Adrenal gland (tissue), 5 donors: ENCODE measurements around the gene PCSK6.

Experiments
- POLR2A ChIP-seq, 2 donors: fragments of 450-650 bp; IDR thresholded peaks; one replicate each; pipeline ENCODE4 v1.6.1; 2017; ENCODE audit warnings: antibody characterized with exemption in 2 of 2, mild to moderate bottlenecking in 2 of 2, moderate library complexity in 1 of 2
- TF ChIP-seq, protein P1 (sequence below), 6 experiments: fragments of 450-650 bp in 4 of 6; fragments of 200-600 bp in 2 of 6; sonication (generic) in 1 of 6; IDR thresholded peaks; 1 replicate in 5 of 6; 2 replicates in 1 of 6; pipeline versions ENCODE4 v1.5.1 to v1.8.0; 2016 to 2021; ENCODE audit warnings: antibody characterized with exemption in 6 of 6, mild to moderate bottlenecking in 2 of 6, moderate library complexity in 1 of 6
- donor health status: DM: no; HTN: no; CAD: no.

DNA sequence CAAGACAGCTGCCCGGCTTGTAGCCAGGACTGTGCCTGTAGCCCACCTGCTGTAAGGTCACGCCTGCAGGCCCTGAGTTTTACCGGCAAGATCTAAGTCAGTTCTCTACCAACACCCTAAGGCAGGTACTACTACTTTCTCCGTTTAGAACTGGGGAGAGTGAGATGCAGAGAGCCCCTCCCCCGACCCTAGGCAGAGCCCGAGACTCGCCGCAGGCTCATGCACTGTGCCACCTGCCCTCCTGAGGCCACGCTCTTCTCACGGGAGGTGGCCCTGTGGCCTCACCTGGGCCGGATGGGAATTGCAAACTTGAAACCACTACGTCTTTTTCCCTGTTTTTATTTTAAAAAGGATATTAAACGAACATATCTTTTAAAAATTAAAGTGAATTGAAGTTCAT lies 36.9 kb upstream of the PCSK6 start:
- TF ChIP-seq, protein P1, sequence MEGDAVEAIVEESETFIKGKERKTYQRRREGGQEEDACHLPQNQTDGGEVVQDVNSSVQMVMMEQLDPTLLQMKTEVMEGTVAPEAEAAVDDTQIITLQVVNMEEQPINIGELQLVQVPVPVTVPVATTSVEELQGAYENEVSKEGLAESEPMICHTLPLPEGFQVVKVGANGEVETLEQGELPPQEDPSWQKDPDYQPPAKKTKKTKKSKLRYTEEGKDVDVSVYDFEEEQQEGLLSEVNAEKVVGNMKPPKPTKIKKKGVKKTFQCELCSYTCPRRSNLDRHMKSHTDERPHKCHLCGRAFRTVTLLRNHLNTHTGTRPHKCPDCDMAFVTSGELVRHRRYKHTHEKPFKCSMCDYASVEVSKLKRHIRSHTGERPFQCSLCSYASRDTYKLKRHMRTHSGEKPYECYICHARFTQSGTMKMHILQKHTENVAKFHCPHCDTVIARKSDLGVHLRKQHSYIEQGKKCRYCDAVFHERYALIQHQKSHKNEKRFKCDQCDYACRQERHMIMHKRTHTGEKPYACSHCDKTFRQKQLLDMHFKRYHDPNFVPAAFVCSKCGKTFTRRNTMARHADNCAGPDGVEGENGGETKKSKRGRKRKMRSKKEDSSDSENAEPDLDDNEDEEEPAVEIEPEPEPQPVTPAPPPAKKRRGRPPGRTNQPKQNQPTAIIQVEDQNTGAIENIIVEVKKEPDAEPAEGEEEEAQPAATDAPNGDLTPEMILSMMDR (IDR thresholded peaks at IDR 0.05), result no peak
- TF ChIP-seq POLR2A (IDR thresholded peaks at IDR 0.05), result no peak
